Endothelial cell of umbilical vein (primary cell): ENCODE measurements around the gene SYNE1. TPM values are rescaled to one million over a fixed set of nuclear protein-coding genes. Genes with fewer than 3 reads are reported as not detected.

Source experiments
- BruUV-seq: library from RNA; stranded (reverse); fragments of 400-500 nt; replicated peaks from 2 replicates; lab custom pipeline; 2021; lab: Mats Ljungman, UMichigan
- CTCF ChIA-PET: fragments of 300-600, 350-600 bp; sonication (Branson Sonifier 250); formaldehyde crosslinking; loops from one replicate; lab custom pipeline; 2021; ENCODE audit warnings: antibody characterized with exemption, inconsistent platforms; lab: Charles Lee
- POLR2A ChIA-PET: fragments of 300-600, 350-600 bp; sonication (Branson Sonifier 250); formaldehyde crosslinking; loops from one replicate; lab custom pipeline; 2021; ENCODE audit warnings: antibody characterized with exemption, inconsistent platforms; lab: Charles Lee
- DNase-seq: peaks from one replicate; pipeline ENCODE4 v3.0.0-alpha.2; 2011; ENCODE audit warnings: low read depth, low spot score
- FAIRE-seq: peaks from 2 replicates; lab custom pipeline; 2011; peaks lifted over from hg19 to GRCh38; lab: Jason Lieb, UNC
- H2AFZ ChIP-seq: 2 replicates; pipeline ENCODE4 v1.6.0; 2012; ENCODE audit warnings: low read depth, low read length, control low read depth, inconsistent platforms
- H3K27ac ChIP-seq: 2 replicates; pipeline ENCODE4 v1.5.1; 2011; ENCODE audit warnings: low read depth, mild to moderate bottlenecking, control low read depth, low read length, moderate library complexity; ENCODE audit not compliant: insufficient read depth
- H3K27me3 ChIP-seq, 2 experiments: 2 replicates each; pipeline versions ENCODE4 v1.6.0 to v1.6.1; 2011; ENCODE audit warnings: low read length in 2 of 2, mixed read lengths in 1 of 2; ENCODE audit not compliant: control insufficient read depth in 2 of 2, insufficient read depth in 2 of 2
- H3K36me3 ChIP-seq, 2 experiments: 2 replicates in 1 of 2; 3 replicates in 1 of 2; pipeline ENCODE4 v1.5.1; 2011; ENCODE audit warnings: low read length in 2 of 2, mild to moderate bottlenecking in 1 of 2, moderate library complexity in 1 of 2; ENCODE audit not compliant: control insufficient read depth in 2 of 2, insufficient read depth in 2 of 2; ENCODE audit errors: extremely low read depth in 1 of 2
- H3K4me1 ChIP-seq: 3 replicates; pipeline ENCODE4 v1.5.1; 2011; ENCODE audit warnings: mild to moderate bottlenecking, low read length; ENCODE audit not compliant: control insufficient read depth, insufficient read depth; ENCODE audit errors: extremely low read depth
- H3K4me2 ChIP-seq: 2 replicates; pipeline ENCODE4 v1.6.1; 2011; ENCODE audit warnings: low read length, control low read depth, mixed read lengths; ENCODE audit not compliant: insufficient read depth
- H3K4me3 ChIP-seq, 3 experiments: fragments of 200-600 bp in 1 of 3; sonication (generic), shearing (Covaris generic) in 1 of 3; replicated peaks in 1 of 3; 2 replicates each; pipeline ENCODE4 v1.5.1; 2011 to 2016; ENCODE audit warnings: control low read depth in 3 of 3, low read length in 3 of 3, mild to moderate bottlenecking in 2 of 3, inconsistent platforms in 1 of 3, low read depth in 1 of 3, moderate library complexity in 1 of 3; ENCODE audit not compliant: insufficient read depth in 1 of 3
- H3K79me2 ChIP-seq: 2 replicates; pipeline ENCODE4 v1.6.0; 2012; ENCODE audit warnings: low read length, inconsistent platforms; ENCODE audit not compliant: control insufficient read depth, insufficient read depth
- H3K9ac ChIP-seq: replicated peaks from 2 replicates; pipeline ENCODE3; 2011; ENCODE audit warnings: low read length, control low read depth; ENCODE audit not compliant: insufficient read depth; ENCODE audit errors: extremely low read depth
- H3K9me1 ChIP-seq: replicated peaks from 3 replicates; pipeline ENCODE4 v1.6.0; 2011; ENCODE audit warnings: mild to moderate bottlenecking, low read length; ENCODE audit not compliant: control insufficient read depth, insufficient read depth; ENCODE audit errors: extremely low read depth
- H3K9me3 ChIP-seq: replicated peaks from 2 replicates; pipeline ENCODE4 v1.5.1; 2012; ENCODE audit warnings: low read length, inconsistent platforms; ENCODE audit not compliant: control insufficient read depth, insufficient read depth
- H4K20me1 ChIP-seq: replicated peaks from 2 replicates; pipeline ENCODE3; 2011; ENCODE audit warnings: mild to moderate bottlenecking, low read length; ENCODE audit not compliant: control insufficient read depth, insufficient read depth; ENCODE audit errors: extremely low read depth
- CTCF ChIP-seq, 2 donors: IDR thresholded peaks; 1 replicate in 1 of 2; 2 replicates in 1 of 2; pipeline ENCODE4 v1.5.1; 2011; ENCODE audit warnings: low read length in 2 of 2, mild to moderate bottlenecking in 2 of 2, moderate library complexity in 2 of 2, control low read depth in 1 of 2, inconsistent platforms in 1 of 2, low read depth in 1 of 2; ENCODE audit not compliant: insufficient read depth in 1 of 2; ENCODE audit errors: extremely low read depth in 1 of 2
- EZH2 ChIP-seq: IDR thresholded peaks from 2 replicates; pipeline ENCODE4 v1.6.1; 2012; ENCODE audit warnings: borderline replicate concordance, low read depth, mild to moderate bottlenecking, moderate library complexity, low read length, inconsistent platforms; ENCODE audit not compliant: severe bottlenecking
- FOS ChIP-seq: IDR thresholded peaks from 2 replicates; pipeline ENCODE4 v1.6.1; 2011; ENCODE audit warnings: mild to moderate bottlenecking, low read length, moderate library complexity, borderline replicate concordance; ENCODE audit not compliant: insufficient read depth
- GATA2 ChIP-seq: IDR thresholded peaks from 2 replicates; pipeline ENCODE4 v1.7.0; 2011; ENCODE audit warnings: low read depth, mild to moderate bottlenecking, moderate library complexity, mixed read lengths, low read length; ENCODE audit not compliant: insufficient read length, insufficient read depth
- JUN ChIP-seq: IDR thresholded peaks from 2 replicates; pipeline ENCODE4 v1.6.1; 2011; ENCODE audit warnings: borderline replicate concordance, low read depth; ENCODE audit not compliant: insufficient read length, insufficient read depth
- MYC ChIP-seq: IDR thresholded peaks from one replicate; pipeline ENCODE4 v1.6.1; 2011; ENCODE audit warnings: mild to moderate bottlenecking, low read depth, low read length
- POLR2A ChIP-seq: IDR thresholded peaks from 2 replicates; pipeline ENCODE4 v1.6.1; 2012; ENCODE audit warnings: low read depth, mild to moderate bottlenecking, control low read depth, low read length
- POLR2AphosphoS5 ChIP-seq: IDR thresholded peaks from 2 replicates; pipeline ENCODE4 v1.6.1; 2012; ENCODE audit warnings: low read depth, mild to moderate bottlenecking, control low read depth, low read length, moderate library complexity; ENCODE audit not compliant: insufficient read depth
- dilution Hi-C: fragments of 300-500 bp; cut with MboI; formaldehyde crosslinking; loops from one replicate; pipeline ENCODE4 v1.15.0; 2019; ENCODE audit warnings: low sequenced_read_pairs; ENCODE audit not compliant: extremely low pct_ligation_motif_present
- intact Hi-C: fragments of 100-400 bp; cut with micrococcal nuclease; formaldehyde crosslinking; loops from one replicate; pipeline ENCODE4 v1.10.0; 2022
- polyA plus RNA-seq, 4 experiments: library from polyadenylated mRNA; depleted of rRNA in 3 of 4; stranded (reverse) in 3 of 4; unstranded in 1 of 4; fragments of >200 nt; gene quantifications; 2 replicates each; pipeline versions ENCODE4 v1.2.1 to v1.2.3, GENCODE V29; 2011 to 2012; ENCODE audit warnings: missing spikeins in 1 of 4
- total RNA-seq: library from RNA; stranded (reverse); gene quantifications from 2 replicates; pipeline ENCODE4 v1.2.3, GENCODE V29; 2021
- TF ChIP-seq, protein P1 (sequence below): IDR thresholded peaks from 2 replicates; pipeline ENCODE4 v1.6.1; 2011; ENCODE audit not compliant: insufficient read depth, insufficient read length

The SYNE1 gene
- total and polyA plus RNA-seq, 2 donors (not counting 3 experiments of a cell fraction or from before 2014, with no cell fraction given) = 26.5 to 52.3 TPM

- CTCF ChIA-PET = interaction anchor here (0.6 to 2.8 kb wide), 40 partner anchors 9 to 1039 kb away, joined by 3 to 46 read pairs (median 5); partner anchors contain the start of gene MYCT1
- BruUV-seq = no TSS peak
- H3K9ac ChIP-seq = no peak overlapping the region
- peak; percentile 78 for FAIRE-seq
- H3K4me3 ChIP-seq = no peak overlapping the region
- no peaks in the 10 kb centered on the region for H3K9me1 ChIP-seq
- H3K79me2 ChIP-seq = no peaks in the 10 kb centered on the region
- no peaks in the 10 kb centered on the region for H3K9me3 ChIP-seq
- H3K4me1 ChIP-seq = peaks cover 14% of the 10 kb centered on the region
- no peak overlapping the region for H3K27ac ChIP-seq
- intact Hi-C loops (loop anchor here (1.0 to 5.0 kb wide), 9 partner anchors 24 to 468 kb away; partner anchors contain the start of gene MYCT1), dilution Hi-C loops (no loop called here)
- no peaks in the 10 kb centered on the region for H4K20me1 ChIP-seq
- peak; percentile 92 for DNase-seq
- POLR2A ChIA-PET = no interaction called here
- no peaks in the 10 kb centered on the region for H3K27me3 ChIP-seq
- H2AFZ ChIP-seq = no peak overlapping the region
- TF ChIP-seq, protein P1, sequence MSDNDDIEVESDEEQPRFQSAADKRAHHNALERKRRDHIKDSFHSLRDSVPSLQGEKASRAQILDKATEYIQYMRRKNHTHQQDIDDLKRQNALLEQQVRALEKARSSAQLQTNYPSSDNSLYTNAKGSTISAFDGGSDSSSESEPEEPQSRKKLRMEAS = no peak
- TF ChIP-seq JUN = peak; percentile 28
- H3K36me3 ChIP-seq = no peaks in the 10 kb centered on the region
- H3K4me2 ChIP-seq = peak overlapping the region; percentile 30
Observed at GRCh38 chr6:152484806-152485205, 152.4 kb downstream of the SYNE1 start.

GRCh38 chr6:152482289-152482688 lies 154.9 kb downstream of the SYNE1 start:
- Histone ChIP-seq H3K9me1 (no peaks in the 10 kb centered on the region), H3K79me2 (no peaks in the 10 kb centered on the region), H3K4me3 (no peak overlapping the region), H3K4me1 (peaks cover 14% of the 10 kb centered on the region), H3K27ac (no peak overlapping the region), H4K20me1 (no peaks in the 10 kb centered on the region), H3K4me2 (no peak overlapping the region), H3K27me3 (no peaks in the 10 kb centered on the region), H3K9me3 (no peaks in the 10 kb centered on the region), H3K36me3 (no peaks in the 10 kb centered on the region), H3K9ac (no peak overlapping the region), H2AFZ (no peak overlapping the region)
- ChIA-PET CTCF (interaction anchor here (1.2 kb wide), 1 partner anchor 9 kb away, joined by 3 read pairs; no protein-coding TSS in a partner anchor), POLR2A (no interaction called here)
- no peak for FAIRE-seq
- dilution Hi-C loops (no loop called here), intact Hi-C loops (no loop called here)
- DNase-seq = no peak
- TF ChIP-seq JUN = no peak
- no peak for TF ChIP-seq POLR2AphosphoS5
- no peak for TF ChIP-seq CTCF (IDR thresholded peaks at IDR 0.05; ENCODE audit: extremely low read depth in 1 of 2, insufficient read depth in 1 of 2, low read depth in 1 of 2, low read length in 2 of 2)
- TF ChIP-seq EZH2 = no peak
- TF ChIP-seq, protein P1 = no peak
- no peak for TF ChIP-seq POLR2A
- no peak for TF ChIP-seq MYC
- no peak for TF ChIP-seq FOS
- no peak for TF ChIP-seq GATA2
- BruUV-seq = no TSS peak
